Panc1 (cell line): Measurements from ENCODE around the gene SNX3.

Source experiments
- POLR2AphosphoS5 ChIP-seq: IDR thresholded peaks from 2 replicates; pipeline ENCODE4 v1.6.1; 2012; ENCODE audit warnings: mild to moderate bottlenecking, low read depth, low read length, moderate library complexity
- TF ChIP-seq, protein P1 (sequence below): fragments of 450-650 bp; IDR thresholded peaks from 2 replicates; pipeline ENCODE4 v1.5.1; 2017; ENCODE audit warnings: mild to moderate bottlenecking

DNA sequence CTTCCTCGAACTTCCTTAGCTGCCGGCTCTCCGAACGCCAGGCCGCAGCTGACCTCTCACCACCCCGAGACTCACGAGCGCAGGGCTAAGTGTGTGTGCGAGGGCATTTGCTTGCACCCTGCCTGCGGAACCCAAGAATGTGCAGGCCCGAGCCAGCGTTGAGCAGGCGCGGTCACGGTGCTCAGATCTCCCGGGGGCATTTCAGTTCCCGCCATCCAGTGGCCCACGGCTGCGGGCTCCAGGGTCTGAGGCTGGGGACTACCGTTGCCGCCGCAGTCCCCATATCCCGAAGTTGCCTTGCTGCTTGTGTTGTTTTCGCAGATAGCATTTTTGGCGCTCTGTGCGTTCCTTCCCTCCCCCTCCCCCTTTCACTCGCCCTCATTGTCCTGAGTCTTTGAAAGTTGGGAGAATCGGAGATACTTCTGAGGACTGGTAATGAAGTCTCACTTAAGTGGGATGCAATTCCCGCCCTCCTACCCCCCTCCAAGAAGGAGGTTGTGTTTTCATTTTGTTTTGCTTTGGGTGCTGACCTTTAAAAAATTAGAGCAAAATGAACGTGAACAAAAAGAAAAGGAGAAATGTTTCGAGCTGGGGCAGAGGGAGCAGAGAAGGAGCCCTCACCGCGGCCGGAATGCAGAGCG is 93.3 kb downstream of the SNX3 start:
- TF ChIP-seq, protein P1, sequence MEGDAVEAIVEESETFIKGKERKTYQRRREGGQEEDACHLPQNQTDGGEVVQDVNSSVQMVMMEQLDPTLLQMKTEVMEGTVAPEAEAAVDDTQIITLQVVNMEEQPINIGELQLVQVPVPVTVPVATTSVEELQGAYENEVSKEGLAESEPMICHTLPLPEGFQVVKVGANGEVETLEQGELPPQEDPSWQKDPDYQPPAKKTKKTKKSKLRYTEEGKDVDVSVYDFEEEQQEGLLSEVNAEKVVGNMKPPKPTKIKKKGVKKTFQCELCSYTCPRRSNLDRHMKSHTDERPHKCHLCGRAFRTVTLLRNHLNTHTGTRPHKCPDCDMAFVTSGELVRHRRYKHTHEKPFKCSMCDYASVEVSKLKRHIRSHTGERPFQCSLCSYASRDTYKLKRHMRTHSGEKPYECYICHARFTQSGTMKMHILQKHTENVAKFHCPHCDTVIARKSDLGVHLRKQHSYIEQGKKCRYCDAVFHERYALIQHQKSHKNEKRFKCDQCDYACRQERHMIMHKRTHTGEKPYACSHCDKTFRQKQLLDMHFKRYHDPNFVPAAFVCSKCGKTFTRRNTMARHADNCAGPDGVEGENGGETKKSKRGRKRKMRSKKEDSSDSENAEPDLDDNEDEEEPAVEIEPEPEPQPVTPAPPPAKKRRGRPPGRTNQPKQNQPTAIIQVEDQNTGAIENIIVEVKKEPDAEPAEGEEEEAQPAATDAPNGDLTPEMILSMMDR: no peak
- no peak for TF ChIP-seq POLR2AphosphoS5
